AG10803 (cell line): ENCODE measurements around the gene GRIP1.

ENCODE experiments used
- DNase-seq: peaks from one replicate; pipeline ENCODE4 v3.0.0; 2010; ENCODE audit warnings: low read depth
- H3K4me3 ChIP-seq: 2 replicates; pipeline ENCODE4 v1.5.1; 2011; ENCODE audit warnings: mild to moderate bottlenecking, low read length, control low read depth
- CTCF ChIP-seq: conservative IDR thresholded peaks from 2 replicates; pipeline ENCODE4 v1.5.1; 2011; ENCODE audit warnings: mild to moderate bottlenecking, low read length, control low read depth, inconsistent platforms

Gene GRIP1

GRCh38 chr12:66678338-66679275 is at the start of gene GRIP1:
Gene GRIP1 (minus strand): TSS chr12:66679076. CDS start chr12:66678904, 172 bp downstream.
- DNase-seq, result no peak
- H3K4me3 ChIP-seq, result no peak within 1 kb of the TSS
- TF ChIP-seq CTCF, result no peak

GRCh38 chr12:66726556-66726955 is 47.7 kb upstream of the GRIP1 start:
- no peak for TF ChIP-seq CTCF
- no peak for DNase-seq
- H3K4me3 ChIP-seq, result no peak overlapping the region

GRCh38 chr12:66725031-66725430 is 46.2 kb upstream of the GRIP1 start:
- TF ChIP-seq CTCF, result no peak
- no peak for DNase-seq
- no peak overlapping the region for H3K4me3 ChIP-seq

GRCh38 chr12:66724616-66725015 is 45.7 kb upstream of the GRIP1 start:
- DNase-seq, result no peak
- no peak for TF ChIP-seq CTCF
- H3K4me3 ChIP-seq, result no peak overlapping the region

- no peak for TF ChIP-seq CTCF
- H3K4me3 ChIP-seq, result no peak overlapping the region
- DNase-seq, result no peak
These were observed 45.1 kb upstream of the GRIP1 start for GRCh38 chr12:66724026-66724425.

GRCh38 chr12:66719862-66720261 is 41.0 kb upstream of the GRIP1 start:
- no peak for DNase-seq
- no peak for TF ChIP-seq CTCF
- no peak overlapping the region for H3K4me3 ChIP-seq
